PC-3 (cell line): ENCODE measurements around the gene PIK3R5. TPM values are rescaled to one million over a fixed set of nuclear protein-coding genes. Genes with fewer than 3 reads are reported as not detected.

Source experiments
- ATAC-seq: fragments of 200-7000 bp; cut with Tn5 transposase; 2 replicates; pipeline ENCODE4 v1.9.1; 2020; ENCODE audit warnings: mild to moderate bottlenecking, moderate library complexity
- BruUV-seq: library from RNA; stranded (reverse); fragments of 400-500 nt; replicated peaks from 2 replicates; lab custom pipeline; 2021; lab: Mats Ljungman, UMichigan
- CTCF ChIA-PET: fragments of 300-600 bp; sonication (Branson Sonifier 250); formaldehyde crosslinking; loops from one replicate; lab custom pipeline; 2022; ENCODE audit warnings: antibody characterized with exemption; lab: Charles Lee
- POLR2A ChIA-PET: fragments of 300-600 bp; sonication (Branson Sonifier 250); formaldehyde crosslinking; loops from one replicate; lab custom pipeline; 2022; ENCODE audit warnings: antibody characterized with exemption; ENCODE audit not compliant: unreplicated experiment; lab: Charles Lee
- DNase-seq: peaks from one replicate; pipeline ENCODE4 v3.0.0-alpha.2; 2015
- H2AFZ ChIP-seq: fragments of 300-600 bp; sonication (generic); 2 replicates; pipeline ENCODE4 v1.6.0; 2016; ENCODE audit warnings: antibody characterized with exemption, low read length
- H3F3A ChIP-seq: fragments of 300-600 bp; sonication (generic); one replicate; pipeline ENCODE4 v1.6.0; 2017; ENCODE audit warnings: antibody characterized with exemption, low read length, control low read depth, mild to moderate bottlenecking; ENCODE audit not compliant: unreplicated experiment
- H3K27ac ChIP-seq: fragments of 300-600 bp; sonication (generic); 2 replicates; pipeline ENCODE4 v1.5.1; 2016; ENCODE audit warnings: mild to moderate bottlenecking, low read length
- H3K27me3 ChIP-seq: fragments of 300-600 bp; sonication (generic); 2 replicates; pipeline ENCODE4 v1.6.1; 2016; ENCODE audit warnings: low read length, mixed read lengths
- H3K36me3 ChIP-seq: fragments of 300-600 bp; sonication (generic); 2 replicates; pipeline ENCODE4 v1.6.1; 2016; ENCODE audit warnings: low read depth, mixed run types, low read length, mixed read lengths
- H3K4me1 ChIP-seq: fragments of 300-600 bp; sonication (generic); 2 replicates; pipeline ENCODE4 v1.5.1; 2016; ENCODE audit warnings: low read length; ENCODE audit not compliant: insufficient read depth
- H3K4me2 ChIP-seq: fragments of 300-600 bp; sonication (generic); 2 replicates; pipeline ENCODE4 v1.6.0; 2016; ENCODE audit warnings: low read length
- H3K4me3 ChIP-seq: fragments of 300-600 bp; sonication (generic); 2 replicates; pipeline ENCODE4 v1.5.1; 2016; ENCODE audit warnings: mild to moderate bottlenecking, low read length, mixed read lengths
- H3K79me2 ChIP-seq: fragments of 300-600 bp; sonication (generic); 2 replicates; pipeline ENCODE4 v1.6.1; 2017; ENCODE audit warnings: low read length, mixed read lengths
- H3K9ac ChIP-seq: fragments of 300-600 bp; sonication (generic); 2 replicates; pipeline ENCODE4 v1.6.0; 2016; ENCODE audit warnings: mild to moderate bottlenecking, low read length
- H3K9me2 ChIP-seq: fragments of 300-600 bp; sonication (generic); replicated peaks from 2 replicates; pipeline ENCODE4 v1.6.1; 2016; ENCODE audit warnings: mixed run types, low read length, mixed read lengths
- H3K9me3 ChIP-seq: fragments of 300-600 bp; sonication (generic); 2 replicates; pipeline ENCODE4 v1.6.1; 2016; ENCODE audit warnings: low read length, mixed read lengths
- H4K20me1 ChIP-seq: fragments of 300-600 bp; sonication (generic); 2 replicates; pipeline ENCODE4 v1.6.1; 2016; ENCODE audit warnings: low read length, mixed read lengths
- EZH2 ChIP-seq: fragments of 300-600 bp; sonication (generic); IDR thresholded peaks from one replicate; pipeline ENCODE4 v1.6.1; 2017; ENCODE audit warnings: antibody characterized with exemption, mild to moderate bottlenecking, low read length; ENCODE audit not compliant: unreplicated experiment
- EZH2phosphoT487 ChIP-seq: fragments of 300-600 bp; sonication (generic); IDR thresholded peaks from 2 replicates; pipeline ENCODE4 v1.6.1; 2018; ENCODE audit warnings: mild to moderate bottlenecking, antibody characterized with exemption, low read length, borderline replicate concordance
- intact Hi-C: fragments of 100-400 bp; cut with micrococcal nuclease; formaldehyde crosslinking; loops from 2 replicates; pipeline ENCODE4 v1.9.0; 2023
- total RNA-seq: library from RNA; depleted of rRNA; stranded (reverse); fragments of >200 nt; gene quantifications from 2 replicates; pipeline ENCODE4 v1.2.3, GENCODE V29; 2014
- TF ChIP-seq, protein P1 (sequence below): fragments of 300-600 bp; sonication (generic); conservative IDR thresholded peaks from 2 replicates; pipeline ENCODE4 v1.5.1; 2017; ENCODE audit warnings: antibody characterized with exemption, low read depth, mild to moderate bottlenecking, low read length

Gene PIK3R5
- total RNA-seq, 1 experiment from 2014 or later: not detected

- H3F3A ChIP-seq: no peaks in the 10 kb centered on the region
- DNase-seq: no peak
- no peak for TF ChIP-seq EZH2phosphoT487
- TF ChIP-seq, protein P1, sequence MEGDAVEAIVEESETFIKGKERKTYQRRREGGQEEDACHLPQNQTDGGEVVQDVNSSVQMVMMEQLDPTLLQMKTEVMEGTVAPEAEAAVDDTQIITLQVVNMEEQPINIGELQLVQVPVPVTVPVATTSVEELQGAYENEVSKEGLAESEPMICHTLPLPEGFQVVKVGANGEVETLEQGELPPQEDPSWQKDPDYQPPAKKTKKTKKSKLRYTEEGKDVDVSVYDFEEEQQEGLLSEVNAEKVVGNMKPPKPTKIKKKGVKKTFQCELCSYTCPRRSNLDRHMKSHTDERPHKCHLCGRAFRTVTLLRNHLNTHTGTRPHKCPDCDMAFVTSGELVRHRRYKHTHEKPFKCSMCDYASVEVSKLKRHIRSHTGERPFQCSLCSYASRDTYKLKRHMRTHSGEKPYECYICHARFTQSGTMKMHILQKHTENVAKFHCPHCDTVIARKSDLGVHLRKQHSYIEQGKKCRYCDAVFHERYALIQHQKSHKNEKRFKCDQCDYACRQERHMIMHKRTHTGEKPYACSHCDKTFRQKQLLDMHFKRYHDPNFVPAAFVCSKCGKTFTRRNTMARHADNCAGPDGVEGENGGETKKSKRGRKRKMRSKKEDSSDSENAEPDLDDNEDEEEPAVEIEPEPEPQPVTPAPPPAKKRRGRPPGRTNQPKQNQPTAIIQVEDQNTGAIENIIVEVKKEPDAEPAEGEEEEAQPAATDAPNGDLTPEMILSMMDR: no peak
- no peak for TF ChIP-seq EZH2
- H4K20me1 ChIP-seq: no peaks in the 10 kb centered on the region
- H3K36me3 ChIP-seq: no peaks in the 10 kb centered on the region
- H3K9me3 ChIP-seq: no peaks in the 10 kb centered on the region
- H3K27ac ChIP-seq: no peak overlapping the region
- no peaks in the 10 kb centered on the region for H3K79me2 ChIP-seq
- no peak overlapping the region for H3K4me3 ChIP-seq
- ChIA-PET CTCF (no interaction called here), POLR2A (no interaction called here)
- intact Hi-C loops: no loop called here
- H3K4me2 ChIP-seq: no peak overlapping the region
- no peaks in the 10 kb centered on the region for H3K4me1 ChIP-seq
- BruUV-seq: no TSS peak
- no peak overlapping the region for H2AFZ ChIP-seq
- no peak for ATAC-seq
- H3K9me2 ChIP-seq: no peaks in the 10 kb centered on the region
- H3K9ac ChIP-seq: no peak overlapping the region
- H3K27me3 ChIP-seq: peaks cover 51% of the 10 kb centered on the region
These were observed 97.4 kb downstream of the PIK3R5 start for GRCh38 chr17:8868092-8868491.

DNA sequence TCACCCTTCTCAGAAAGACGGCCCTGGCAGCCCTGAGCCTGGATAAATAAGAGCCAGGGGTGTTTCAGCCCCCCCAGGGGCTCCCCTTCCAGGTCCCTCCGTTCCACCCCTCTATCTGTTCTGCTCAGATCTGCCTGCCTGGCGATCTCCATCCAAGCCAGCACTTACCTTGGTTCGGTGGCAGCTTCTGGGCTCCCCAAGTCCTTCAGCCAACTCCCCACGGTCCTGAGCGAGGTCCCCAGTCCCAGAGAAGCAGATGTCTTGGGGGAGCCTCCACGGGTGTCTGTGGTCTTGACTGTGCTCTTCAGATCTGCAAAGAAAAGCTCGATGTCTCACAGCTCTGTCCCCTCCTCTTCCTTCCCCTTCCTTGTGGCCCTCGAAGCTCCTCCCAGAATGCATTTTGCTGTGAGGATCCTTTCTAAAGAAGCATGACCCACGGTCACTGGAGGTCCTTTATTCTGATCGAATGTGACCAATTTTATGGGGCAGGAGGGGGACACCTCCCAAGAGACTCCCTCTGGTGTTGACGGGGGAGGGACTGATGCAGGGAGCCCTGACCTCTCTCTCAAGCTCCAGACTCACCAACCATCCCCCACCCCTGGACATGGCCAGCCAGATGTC is 98.0 kb downstream of the PIK3R5 start, which contains the start of gene PIK3R6:
Gene PIK3R6 (minus strand): TSS at position 314 of the 621 bp plus-strand sequence. CDS start 17,880 bp downstream, outside the sequence.
- no peaks in the 10 kb centered on the region for H3K36me3 ChIP-seq
- ATAC-seq: no peak

GRCh38 chr17:8865811-8866210 is 99.7 kb downstream of the PIK3R5 start:
- Histone ChIP-seq H3K79me2 (no peaks in the 10 kb centered on the region), H3K27me3 (peaks cover 56% of the 10 kb centered on the region), H3K9me2 (no peaks in the 10 kb centered on the region), H2AFZ (no peak overlapping the region), H3K9me3 (no peaks in the 10 kb centered on the region), H3K4me1 (no peaks in the 10 kb centered on the region), H3K27ac (no peak overlapping the region), H3K4me2 (no peak overlapping the region), H3F3A (no peaks in the 10 kb centered on the region), H3K36me3 (no peaks in the 10 kb centered on the region), H3K4me3 (no peak overlapping the region), H4K20me1 (no peaks in the 10 kb centered on the region), H3K9ac (no peak overlapping the region)
- no peak for DNase-seq
- POLR2A ChIA-PET: no interaction called here
- TF ChIP-seq EZH2: no peak
- TF ChIP-seq, protein P1: no peak
- TF ChIP-seq EZH2phosphoT487: no peak
- CTCF ChIA-PET: no interaction called here
- BruUV-seq: no TSS peak
- ATAC-seq: no peak
- intact Hi-C loops: no loop called here

More for the DNA sequence above, 98.0 kb downstream of the PIK3R5 start, which contains the start of gene PIK3R6:
- no TSS peak for BruUV-seq
- H2AFZ ChIP-seq: no peak within 1 kb of the TSS
- TF ChIP-seq EZH2: no peak
- TF ChIP-seq, protein P1: no peak
- TF ChIP-seq EZH2phosphoT487: no peak
- no peaks in the 10 kb centered on the region for H3K9me3 ChIP-seq
- H4K20me1 ChIP-seq: no peaks in the 10 kb centered on the region
- H3K79me2 ChIP-seq: no peaks in the 10 kb centered on the region
- no peak within 1 kb of the TSS for H3K27ac ChIP-seq
- POLR2A ChIA-PET: no interaction called here
- no peak within 1 kb of the TSS for H3K4me3 ChIP-seq
- no peak for DNase-seq
- H3K27me3 ChIP-seq: peaks cover 54% of the 10 kb centered on the region
- no peaks in the 10 kb centered on the region for H3K9me2 ChIP-seq
- CTCF ChIA-PET: no interaction called here
- H3K4me1 ChIP-seq: no peaks in the 10 kb centered on the region
- H3K9ac ChIP-seq: no peak within 1 kb of the TSS
- no peaks in the 10 kb centered on the region for H3F3A ChIP-seq
- H3K4me2 ChIP-seq: no peak within 1 kb of the TSS
- intact Hi-C loops: no loop called here
